K562 (cell line): ENCODE results near the gene CHCHD1. TPM values are rescaled to one million over a fixed set of nuclear protein-coding genes. Genes with fewer than 3 reads are reported as not detected.
A peak's percentile ranks its signal among the peaks of the same experiment; 100 is the strongest.

Experiments
- ATAC-seq: fragments of 200-7000 bp; cut with Tn5 transposase; 3 replicates; pipeline ENCODE4 v1.9.1; 2020; ENCODE audit warnings: moderate library complexity
- BruUV-seq: library from RNA; stranded (reverse); fragments of 400-500 nt; replicated peaks from 2 replicates; lab custom pipeline; 2021; lab: Mats Ljungman, UMichigan
- CTCF ChIA-PET: fragments of 300-600 bp; formaldehyde crosslinking; extraction: SDS; loops from one replicate; lab custom pipeline; 2021; ENCODE audit warnings: low intra/inter-chr PET ratio; lab: Yijun Ruan, JAX
- POLR2A ChIA-PET: fragments of 300-600, 350-650 bp; sonication (Branson Sonifier 250); formaldehyde crosslinking; extraction: SDS; loops from one replicate; lab custom pipeline; 2021; ENCODE audit warnings: antibody characterized with exemption, inconsistent platforms; lab: Yijun Ruan, JAX
- DNase-seq, 4 experiments: peaks; one replicate each; pipeline versions ENCODE4 v3.0.0 to v3.0.0-alpha.2; 2011 to 2018; ENCODE audit warnings: low spot score in 3 of 4, mixed read lengths in 3 of 4; ENCODE audit errors: extremely low read depth in 1 of 4
- FAIRE-seq: peaks from 2 replicates; lab custom pipeline; 2011; peaks lifted over from hg19 to GRCh38; lab: Jason Lieb, UNC
- H2AFZ ChIP-seq: 2 replicates; pipeline ENCODE4 v1.6.0; 2011; ENCODE audit warnings: low read depth, low read length, control low read depth, inconsistent platforms
- H3K27ac ChIP-seq: fragments of 200-600 bp; 3 replicates; pipeline ENCODE4 v1.8.0; 2011; ENCODE audit warnings: low read depth, mild to moderate bottlenecking, control low read depth, inconsistent platforms, low read length, moderate library complexity, mixed read lengths; ENCODE audit errors: extremely low read depth
- H3K27me3 ChIP-seq, 2 experiments: fragments of 300-600 bp in 1 of 2; 2 replicates in 1 of 2; 3 replicates in 1 of 2; pipeline versions ENCODE4 v1.6.0 to v1.8.0; 2011; ENCODE audit warnings: inconsistent platforms in 2 of 2, low read length in 2 of 2, mild to moderate bottlenecking in 1 of 2, mixed read lengths in 1 of 2, moderate library complexity in 1 of 2; ENCODE audit not compliant: control insufficient read depth in 2 of 2, insufficient read depth in 2 of 2
- H3K36me3 ChIP-seq: fragments of 300-600 bp; 3 replicates; pipeline ENCODE4 v1.8.0; 2011; ENCODE audit warnings: mild to moderate bottlenecking, low read length, inconsistent platforms; ENCODE audit not compliant: control insufficient read depth, insufficient read depth
- H3K4me1 ChIP-seq, 2 experiments: fragments of 200-600 bp in 1 of 2; replicated peaks in 1 of 2; 2 replicates in 1 of 2; 3 replicates in 1 of 2; pipeline versions ENCODE4 v1.5.1 to v1.8.0; 2011; ENCODE audit warnings: inconsistent platforms in 2 of 2, low read length in 2 of 2, mild to moderate bottlenecking in 1 of 2, mixed read lengths in 1 of 2, moderate library complexity in 1 of 2; ENCODE audit not compliant: control insufficient read depth in 2 of 2, insufficient read depth in 2 of 2
- H3K4me2 ChIP-seq: 2 replicates; pipeline ENCODE4 v1.6.1; 2011; ENCODE audit warnings: low read length, control low read depth, inconsistent platforms, mixed read lengths; ENCODE audit not compliant: insufficient read depth
- H3K4me3 ChIP-seq: fragments of 200-600 bp; sonication (generic), shearing (Covaris generic); 2 replicates; pipeline ENCODE4 v1.5.1; 2016; ENCODE audit warnings: control low read depth, inconsistent platforms
- H3K79me2 ChIP-seq: fragments of 200-600 bp; 3 replicates; pipeline ENCODE4 v1.8.0; 2011; ENCODE audit warnings: low read length, inconsistent platforms; ENCODE audit not compliant: control insufficient read depth, insufficient read depth
- H3K9ac ChIP-seq, 2 experiments: 2 replicates each; pipeline versions ENCODE4 v1.6.0 to v1.6.1; 2011; ENCODE audit warnings: low read depth in 2 of 2, low read length in 2 of 2, control low read depth in 1 of 2, inconsistent platforms in 1 of 2, mild to moderate bottlenecking in 1 of 2, mixed read lengths in 1 of 2; ENCODE audit not compliant: insufficient read depth in 1 of 2
- H3K9me1 ChIP-seq: one replicate; pipeline ENCODE4 v1.6.0; 2011; ENCODE audit warnings: inconsistent platforms, mild to moderate bottlenecking, low read length, moderate library complexity; ENCODE audit not compliant: control insufficient read depth, insufficient read depth
- H3K9me3 ChIP-seq: replicated peaks from 2 replicates; pipeline ENCODE4 v1.5.1; 2011; ENCODE audit warnings: low read depth, low read length, inconsistent platforms; ENCODE audit not compliant: control insufficient read depth, insufficient read depth
- H4K20me1 ChIP-seq: replicated peaks from 2 replicates; pipeline ENCODE4 v1.6.1; 2011; ENCODE audit warnings: low read length, inconsistent platforms, mixed read lengths; ENCODE audit not compliant: control insufficient read depth, insufficient read depth
- EWSR1 ChIP-seq: fragments of 450-650 bp; IDR thresholded peaks from 2 replicates; pipeline ENCODE4 v1.6.1; 2018; ENCODE audit warnings: borderline replicate concordance, mild to moderate bottlenecking, low read depth, moderate library complexity; ENCODE audit not compliant: partially characterized antibody
- POLR2G ChIP-seq: fragments of 200-400 bp; formaldehyde crosslinking; IDR thresholded peaks from 2 replicates; pipeline ENCODE4 v1.6.1; 2017; ENCODE audit warnings: low read depth, mild to moderate bottlenecking, antibody characterized with exemption, low read length, moderate library complexity
- RBFOX2 ChIP-seq: fragments of 200-400 bp; formaldehyde crosslinking; IDR thresholded peaks from 2 replicates; pipeline ENCODE4 v1.6.1; 2017; ENCODE audit warnings: low read depth, mild to moderate bottlenecking, low read length, moderate library complexity
- TCF3 ChIP-seq: sonication (generic); formaldehyde crosslinking; IDR thresholded peaks from 2 replicates; pipeline ENCODE4 v1.4.0; 2020; ENCODE audit warnings: mild to moderate bottlenecking, missing genetic modification reagents
- USF1 ChIP-seq: sonication (generic); formaldehyde crosslinking; IDR thresholded peaks from 2 replicates; pipeline ENCODE4 v1.9.0; 2022; ENCODE audit warnings: mild to moderate bottlenecking, missing genetic modification reagents
- ZNF511 ChIP-seq: sonication (generic); formaldehyde crosslinking; IDR thresholded peaks from 2 replicates; pipeline ENCODE4 v1.8.0; 2022; ENCODE audit warnings: mild to moderate bottlenecking, missing genetic modification reagents
- ZNF717 ChIP-seq: fragments of 250-450 bp; sonication (Bioruptor Pico); IDR thresholded peaks from 2 replicates; pipeline ENCODE4 v1.5.0; 2021
- WGBS: fragments of 100-300 bp; shearing (Covaris generic); methylation state at CpG from one replicate; pipeline ENCODE4 v1.1.6; 2016; ENCODE audit warnings: low coverage, mixed read lengths; ENCODE audit not compliant: insufficient coverage; ENCODE audit errors: missing lambda C conversion rate; 5-methylcytosine and 5-hydroxymethylcytosine counted together
- in situ Hi-C: fragments of 300-500 bp; cut with MboI; formaldehyde crosslinking; loops from 4 replicates; pipeline ENCODE4 v1.15.0; 2018; ENCODE audit warnings: inconsistent platforms, mixed read lengths
- intact Hi-C: fragments of 100-400 bp; cut with micrococcal nuclease; formaldehyde crosslinking; loops from 2 replicates; pipeline ENCODE4 v1.14.2; 2022
- polyA plus RNA-seq, 8 experiments: library from polyadenylated mRNA; depleted of rRNA in 4 of 8; stranded (reverse) in 5 of 8; unstranded in 3 of 8; fragments of >200 nt; fragmentation: Nextera tagmentation in 2 of 8; fragmentation: Illumina TruSeq in 1 of 8; extraction: Ambion mirVana in 2 of 8; extraction: Trizol in 1 of 8; gene quantifications; 2 replicates each; pipeline versions ENCODE4 v1.2.1 to v1.2.3, GENCODE V29; 2011 to 2014; ENCODE audit warnings: inconsistent platforms in 1 of 8, missing spikeins in 1 of 8
- total RNA-seq, 7 experiments: library from RNA; depleted of rRNA in 6 of 7; stranded (reverse); fragments of >200 nt in 6 of 7; fragmentation: Illumina TruSeq in 2 of 7; extraction: Trizol in 2 of 7; gene quantifications; 2 replicates each; pipeline versions ENCODE4 v1.2.1 to v1.2.3, GENCODE V29; 2011 to 2021; ENCODE audit warnings: low replicate concordance in 1 of 7

The CHCHD1 gene
- total and polyA plus RNA-seq, 9 of the 15 experiments (the other 6 are each of a cell fraction or from before 2014, with no cell fraction given) = 52.9 to 126 (median 83.4) TPM

GRCh38 chr10:73732426-73732825, 49.4 kb upstream of the CHCHD1 start:
- H3K79me2 ChIP-seq = peaks cover 40% of the 10 kb centered on the region
- no peak for DNase-seq
- ChIA-PET CTCF (no interaction called here), POLR2A (interaction anchor here (0.7 to 7.0 kb wide), 2 partner anchors 10 to 195 kb away, joined by 3 to 118 read pairs; partner anchors contain the start of gene SEC24C)
- peaks cover 45% of the 10 kb centered on the region; the same call in 2 of the 3 replicates for H3K36me3 ChIP-seq
- no peaks in the 10 kb centered on the region for H4K20me1 ChIP-seq
- H3K27me3 ChIP-seq = no peaks in the 10 kb centered on the region
- ATAC-seq = no peak
- WGBS = 98% methylated on average over 20 of the region's 20 CpGs
- intact Hi-C loops = no loop called here
- H2AFZ ChIP-seq = no peak overlapping the region
- H3K9me3 ChIP-seq = no peaks in the 10 kb centered on the region
- H3K4me3 ChIP-seq = no peak overlapping the region
- in situ Hi-C loops = no loop called here
- no peak overlapping the region for H3K4me2 ChIP-seq
- 0 out of 2 replicates have a peak, but pooled peaks have one; percentile 19 for TF ChIP-seq USF1 (CRISPR knock-in tag)
- TF ChIP-seq EWSR1 = no peak
- no peak overlapping the region; the same call in 2 of the 3 replicates for H3K27ac ChIP-seq
- H3K4me1 ChIP-seq = peaks cover 0 to 22% of the 10 kb centered on the region in 2 experiments; a peak in 3 of 5 replicates
- no peak overlapping the region; a peak in 1 of 4 replicates for H3K9ac ChIP-seq
- no peak for FAIRE-seq
- no peaks in the 10 kb centered on the region for H3K9me1 ChIP-seq
- BruUV-seq = no TSS peak

GRCh38 chr10:73732931-73733623, 48.8 kb upstream of the CHCHD1 start:
- no peak for ATAC-seq
- no peaks in the 10 kb centered on the region for H3K9me1 ChIP-seq
- H3K27me3 ChIP-seq = no peaks in the 10 kb centered on the region
- no peak for DNase-seq
- in situ Hi-C loops = no loop called here
- H3K9ac ChIP-seq = no peak overlapping the region
- no peaks in the 10 kb centered on the region for H4K20me1 ChIP-seq
- H3K4me1 ChIP-seq = peaks cover 0 to 22% of the 10 kb centered on the region in 2 experiments; a peak in 3 of 5 replicates
- H3K4me3 ChIP-seq = no peak overlapping the region
- intact Hi-C loops = no loop called here
- H3K9me3 ChIP-seq = no peaks in the 10 kb centered on the region
- no peak overlapping the region for H2AFZ ChIP-seq
- no peak for FAIRE-seq
- TF ChIP-seq RBFOX2 (peak; percentile 42; the same call in 1 of the 2 replicates), ZNF511 (no peak), POLR2G (peak; percentile 39; the same call in 1 of the 2 replicates), ZNF717 (CRISPR knock-in tag) (no peak), TCF3 (CRISPR knock-in tag) (no peak)
- H3K27ac ChIP-seq = no peak overlapping the region
- H3K4me2 ChIP-seq = no peak overlapping the region
- peaks cover 41% of the 10 kb centered on the region; the same call in 1 of the 3 replicates for H3K36me3 ChIP-seq
- CTCF ChIA-PET = no interaction called here
- WGBS = 95% methylated on average over 22 of the region's 84 CpGs
- POLR2A ChIA-PET = interaction anchor here (0.5 to 7.0 kb wide), 4 partner anchors 10 to 364 kb away, joined by 3 to 118 read pairs (median 4); partner anchors contain the start of genes CHCHD1 and SEC24C
- no TSS peak for BruUV-seq
- peaks cover 40% of the 10 kb centered on the region for H3K79me2 ChIP-seq
